Fibroblast of upper back skin (primary cell): ENCODE data around the gene MLEC.
A peak's percentile ranks its signal among the peaks of the same experiment; 100 is the strongest.

Experiments
- DNase-seq: peaks from one replicate; pipeline ENCODE4 v3.0.0-alpha.2; 2013

Gene MLEC

GRCh38 chr12:120686690-120687577 lies at the start of gene MLEC:
TSS of gene MLEC (plus strand) at chr12:120687149. CDS start at chr12:120687297, 148 bp downstream.
- peak; percentile 98 for DNase-seq

- DNase-seq: no peak
Observed at GRCh38 chr12:120639771-120640721, 46.9 kb upstream of the MLEC start, which contains the start of gene CABP1. TSS of gene CABP1 (plus strand) at chr12:120640626. CDS start at chr12:120640686, 60 bp downstream.

- DNase-seq: peak; percentile 27
Observed at GRCh38 chr12:120640861-120641833, 45.8 kb upstream of the MLEC start.

- DNase-seq: no peak
Observed at GRCh38 chr12:120642121-120642520, 44.8 kb upstream of the MLEC start.

- DNase-seq: no peak
Observed at GRCh38 chr12:120642826-120643225, 44.1 kb upstream of the MLEC start.

DNA sequence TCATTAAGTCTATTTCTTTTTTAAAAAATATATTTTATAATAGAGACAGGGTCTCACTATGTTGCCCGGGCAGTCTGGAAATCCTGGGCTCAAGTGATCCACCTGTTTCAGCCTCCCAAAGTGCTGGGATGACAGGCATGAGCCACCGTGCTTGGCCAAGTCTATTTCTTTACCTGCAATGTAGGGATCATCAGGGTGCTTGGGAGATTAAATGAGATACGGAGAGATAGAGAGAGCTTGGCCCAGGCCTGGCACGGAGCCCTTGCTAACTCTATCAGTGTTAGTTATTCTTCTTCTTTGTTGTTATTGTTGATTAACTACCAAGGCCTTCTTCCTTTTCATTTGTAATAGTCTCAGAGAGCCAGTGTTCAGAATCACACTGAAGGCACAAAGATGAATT lies 43.4 kb upstream of the MLEC start:
- no peak for DNase-seq

DNA sequence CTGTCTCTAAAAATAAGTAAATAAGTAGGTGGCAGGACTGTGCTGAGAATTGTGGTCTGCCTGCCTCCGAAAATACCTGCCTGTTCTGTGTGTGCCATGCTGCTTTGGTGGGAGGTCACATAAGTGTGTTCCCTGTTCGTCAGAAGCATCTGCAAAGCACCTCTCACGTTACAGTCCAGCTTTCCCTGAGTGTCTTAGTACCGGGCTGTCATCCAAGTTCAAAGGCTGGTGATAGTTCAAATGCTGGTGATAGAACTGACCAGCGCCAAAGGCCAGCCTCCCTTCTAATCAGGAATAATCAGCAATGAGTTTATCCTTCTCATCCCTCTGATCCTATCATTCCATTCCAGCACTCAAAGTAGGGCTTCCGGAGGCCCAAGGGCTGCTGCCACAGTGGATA lies 40.9 kb upstream of the MLEC start:
- DNase-seq: no peak

- no peak for DNase-seq
Observed at GRCh38 chr12:120647375-120647755, 39.6 kb upstream of the MLEC start.

DNA sequence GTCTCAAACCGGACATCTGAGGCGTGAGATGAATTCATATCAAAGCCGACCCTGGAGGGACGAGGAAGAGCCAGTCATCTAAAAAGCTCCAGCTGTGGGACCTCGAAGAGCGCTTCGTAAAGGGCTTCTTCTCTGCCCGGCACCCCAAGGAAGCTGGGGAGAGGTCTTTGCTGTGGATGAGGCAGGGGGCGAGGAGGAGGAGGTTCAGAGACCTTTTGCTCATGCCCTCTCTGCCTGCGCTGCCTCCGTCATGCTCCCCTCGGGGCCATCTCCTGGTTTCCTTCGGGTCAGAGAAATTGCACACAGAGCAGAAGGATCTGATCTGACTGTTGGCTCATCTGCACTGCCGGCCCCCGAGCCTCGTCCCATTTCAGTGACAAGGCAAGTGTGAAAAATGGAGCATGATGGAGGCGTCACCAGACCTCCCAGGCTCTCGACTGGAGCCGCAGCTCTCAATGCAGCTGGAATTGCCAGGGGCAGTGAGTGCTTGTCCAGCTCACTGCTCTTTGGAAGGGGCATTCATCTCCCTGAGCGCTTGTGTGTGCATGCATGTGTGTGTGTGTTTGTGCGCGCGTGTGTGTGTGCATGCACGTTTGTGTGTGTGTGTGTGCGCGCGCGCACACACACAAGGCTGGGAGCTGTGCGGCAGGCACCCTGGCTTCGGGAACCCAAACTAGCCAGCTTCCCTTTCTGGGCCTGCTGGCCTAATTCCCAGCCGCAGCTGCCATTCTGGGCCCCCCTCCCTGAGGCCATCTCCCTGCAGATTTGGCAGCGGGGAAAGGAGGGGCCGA lies 37.3 kb upstream of the MLEC start:
- peak; percentile 3 for DNase-seq

- no peak for DNase-seq
Observed at GRCh38 chr12:120650233-120650690, 36.7 kb upstream of the MLEC start.

DNA sequence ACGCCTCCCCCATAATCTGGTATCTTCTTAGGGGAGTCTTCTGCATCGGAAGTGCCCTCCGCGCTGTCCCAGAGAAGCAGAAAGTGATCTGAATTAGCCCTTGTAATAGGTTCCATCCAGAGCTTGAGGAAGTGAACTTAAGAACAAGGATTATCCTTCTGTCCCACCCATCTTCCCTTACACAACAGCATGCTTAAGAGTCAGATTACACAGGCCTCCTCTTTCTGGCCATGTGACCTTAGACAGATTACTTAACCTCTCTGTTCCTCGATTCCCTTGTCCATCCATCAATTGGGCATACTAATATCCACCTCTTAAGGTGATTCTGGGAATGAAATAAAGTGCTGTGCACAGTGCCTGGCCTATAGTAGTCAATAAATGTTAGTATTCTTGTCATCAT lies 35.1 kb upstream of the MLEC start:
- no peak for DNase-seq

DNA sequence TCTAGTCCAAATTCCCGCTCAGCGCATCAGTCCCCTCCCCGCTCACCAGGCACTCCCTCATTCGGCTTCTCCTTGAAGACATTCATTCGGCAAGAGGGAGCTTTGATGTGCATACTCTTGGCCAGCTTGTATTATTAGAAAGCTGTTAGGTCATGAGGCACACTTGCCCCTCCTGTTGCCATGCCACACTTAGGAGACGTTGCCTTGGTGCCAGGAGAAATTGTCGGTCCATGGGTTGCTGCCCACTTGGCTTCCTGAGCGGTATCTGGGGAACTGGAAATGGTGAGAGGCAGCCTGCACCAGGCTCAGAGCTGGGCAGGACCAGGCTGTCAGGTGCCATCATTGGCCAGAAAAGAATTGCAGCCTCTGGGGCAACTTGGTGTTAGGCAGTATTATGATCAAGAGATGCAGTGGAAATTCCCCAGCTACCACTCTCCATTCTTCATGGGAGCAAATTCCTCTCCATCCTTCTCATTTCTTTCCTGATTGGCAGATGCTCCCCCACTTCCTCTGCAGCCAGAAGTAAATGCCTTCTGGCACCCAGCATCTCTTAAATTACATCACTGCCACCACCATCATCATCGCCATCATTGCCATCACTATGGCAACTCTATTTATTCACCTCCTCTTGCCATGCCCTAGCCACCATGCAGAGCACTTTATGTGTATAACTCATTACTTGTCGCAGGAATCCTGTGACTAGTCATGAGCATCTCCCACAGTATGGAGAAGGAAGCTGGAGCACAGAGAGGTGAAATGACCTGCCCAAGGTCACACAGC lies 34.1 kb upstream of the MLEC start:
- no peak for DNase-seq

GRCh38 chr12:120653611-120654010 lies 33.3 kb upstream of the MLEC start:
- no peak for DNase-seq

- DNase-seq: no peak
Observed at GRCh38 chr12:120654656-120655055, 32.3 kb upstream of the MLEC start.

DNA sequence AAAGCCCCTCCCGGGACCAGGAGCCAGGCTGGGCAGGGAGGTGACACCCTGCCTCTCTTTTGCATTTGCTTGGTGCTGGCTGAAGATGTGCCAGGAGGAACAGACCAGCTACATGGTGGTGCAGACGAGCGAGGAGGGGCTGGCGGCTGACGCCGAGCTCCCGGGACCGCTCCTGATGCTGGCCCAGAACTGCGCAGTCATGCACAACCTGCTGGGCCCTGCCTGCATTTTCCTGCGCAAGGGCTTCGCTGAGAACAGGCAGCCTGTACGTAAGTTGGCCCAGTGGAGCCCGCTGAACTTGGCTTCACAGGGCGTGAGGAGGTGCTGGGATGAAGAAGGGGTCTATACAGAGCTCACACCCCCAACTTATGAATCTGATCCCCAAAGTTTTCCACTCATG lies 30.9 kb upstream of the MLEC start:
- DNase-seq: no peak

DNA sequence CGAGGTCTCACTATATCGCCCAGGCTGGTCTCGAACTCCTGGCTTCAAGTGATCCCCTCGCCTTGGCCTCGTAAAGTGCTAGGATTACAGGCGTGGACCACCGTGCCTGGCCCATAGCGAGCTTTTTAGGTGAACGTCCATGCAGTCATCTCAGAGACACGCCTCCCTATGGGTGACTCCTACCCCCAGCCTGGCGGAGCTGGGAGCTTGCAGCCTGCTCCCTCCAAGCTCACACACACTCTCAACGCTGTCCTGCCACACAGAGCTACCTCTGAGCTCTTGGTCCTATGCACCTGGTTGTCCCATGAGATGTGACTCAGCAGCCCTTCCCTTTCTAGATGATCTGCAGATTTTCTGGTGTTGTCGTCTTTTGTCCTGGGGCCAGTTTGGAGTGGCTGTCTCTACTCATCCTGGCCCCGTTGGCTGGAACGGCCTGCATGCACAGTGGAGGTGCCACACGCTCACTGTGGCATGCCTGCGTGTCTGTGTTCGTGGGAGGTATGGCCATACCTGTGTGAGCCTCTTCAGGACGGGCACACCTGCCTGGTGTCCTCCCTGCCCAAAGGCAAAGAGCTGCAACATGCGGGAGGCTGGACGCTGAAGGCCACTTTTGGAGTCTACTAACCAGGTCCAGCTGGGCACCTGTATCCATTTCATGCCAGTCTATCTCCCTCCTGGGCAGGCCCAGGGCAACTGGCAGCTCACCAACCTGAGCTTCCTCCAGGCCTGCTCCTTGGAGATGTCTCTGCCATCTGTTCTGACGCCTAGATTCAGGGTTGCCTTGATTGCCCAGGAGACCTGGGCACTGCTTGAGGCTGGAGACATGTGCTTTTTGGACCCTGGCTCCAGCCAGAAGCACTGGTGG lies 28.4 kb upstream of the MLEC start:
- no peak for DNase-seq

- no peak for DNase-seq
Observed at GRCh38 chr12:120659151-120659525, 27.8 kb upstream of the MLEC start.

GRCh38 chr12:120661432-120661831 lies 25.5 kb upstream of the MLEC start:
- DNase-seq: no peak

GRCh38 chr12:120662879-120663278 lies 24.1 kb upstream of the MLEC start:
- no peak for DNase-seq

DNA sequence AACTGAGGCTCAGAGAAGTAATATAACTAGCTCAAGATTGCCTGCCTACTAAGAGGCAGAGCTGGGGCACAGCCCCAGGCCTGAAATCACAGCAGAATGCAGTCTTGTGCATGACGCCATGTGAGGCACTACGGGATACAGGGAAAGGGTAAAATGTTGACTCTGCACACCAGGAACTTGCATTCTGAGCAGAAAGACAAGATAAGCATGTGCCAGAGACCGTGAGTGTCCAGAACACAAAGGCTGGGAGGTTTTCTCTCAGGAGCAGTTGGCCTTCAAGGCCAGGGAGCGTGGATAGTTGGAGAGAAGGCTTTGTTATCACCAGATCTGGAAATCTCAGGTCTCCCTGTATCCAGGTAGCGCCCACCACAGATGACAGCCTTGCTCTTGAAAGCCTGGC lies 23.2 kb upstream of the MLEC start:
- no peak for DNase-seq
